Measurements from ENCODE around the gene DNASE2. TPM values are rescaled to one million over a fixed set of nuclear protein-coding genes. Genes with fewer than 3 reads are reported as not detected.

Gene DNASE2
- total RNA-seq, 1 donor from 2014 or later: 17.9 TPM

GRCh38 chr19:12888006-12888603 lies 6.9 kb upstream of the DNASE2 start:
- H3K27ac Mint-ChIP-seq: no peak overlapping the region
- H3K4me3 Mint-ChIP-seq: no peak overlapping the region
- no peak for DNase-seq (ENCODE audit: extremely low spot score, unreplicated experiment)
- TF ChIP-seq CTCF (conservative IDR thresholded peaks at IDR 0.05): no peak
- H3K9me3 Mint-ChIP-seq: no peaks in the 10 kb centered on the region
- peaks cover 43% of the 10 kb centered on the region for H3K27me3 Mint-ChIP-seq
- H3K4me1 Mint-ChIP-seq (ENCODE audit: unreplicated experiment): peaks cover 9% of the 10 kb centered on the region
- H3K36me3 Mint-ChIP-seq: no peaks in the 10 kb centered on the region

GRCh38 chr19:12886969-12887747 lies 5.9 kb upstream of the DNASE2 start, which contains the start of gene KLF1:
TSS of gene KLF1 (minus strand) at chr19:12887201. CDS start at chr19:12887140, 61 bp downstream.
- no peak for TF ChIP-seq CTCF (conservative IDR thresholded peaks at IDR 0.05)
- H3K27ac Mint-ChIP-seq: peak within 1 kb of the TSS; percentile 58
- peak within 1 kb of the TSS; percentile 77 for H3K4me3 Mint-ChIP-seq
- no peaks in the 10 kb centered on the region for H3K9me3 Mint-ChIP-seq
- peaks cover 46% of the 10 kb centered on the region for H3K27me3 Mint-ChIP-seq
- H3K4me1 Mint-ChIP-seq (ENCODE audit: unreplicated experiment): peaks cover 9% of the 10 kb centered on the region
- no peaks in the 10 kb centered on the region for H3K36me3 Mint-ChIP-seq
- DNase-seq (ENCODE audit: extremely low spot score, unreplicated experiment): no peak

GRCh38 chr19:12886651-12886968 lies 5.4 kb upstream of the DNASE2 start:
- no peak for DNase-seq (ENCODE audit: extremely low spot score, unreplicated experiment)
- peak overlapping the region; percentile 58 for H3K27ac Mint-ChIP-seq
- TF ChIP-seq CTCF (conservative IDR thresholded peaks at IDR 0.05): no peak
- peaks cover 46% of the 10 kb centered on the region for H3K27me3 Mint-ChIP-seq
- no peaks in the 10 kb centered on the region for H3K36me3 Mint-ChIP-seq
- peaks cover 9% of the 10 kb centered on the region for H3K4me1 Mint-ChIP-seq (ENCODE audit: unreplicated experiment)
- peak overlapping the region; percentile 77 for H3K4me3 Mint-ChIP-seq
- no peaks in the 10 kb centered on the region for H3K9me3 Mint-ChIP-seq

GRCh38 chr19:12885749-12886650 lies 4.8 kb upstream of the DNASE2 start:
- peak; percentile 8 for TF ChIP-seq CTCF (conservative IDR thresholded peaks at IDR 0.05)
- Mint-ChIP-seq H3K27me3 (peaks cover 46% of the 10 kb centered on the region), H3K4me1 (ENCODE audit: unreplicated experiment) (peaks cover 6% of the 10 kb centered on the region), H3K27ac (peak overlapping the region; percentile 58), H3K36me3 (no peaks in the 10 kb centered on the region), H3K4me3 (peak overlapping the region; percentile 77), H3K9me3 (no peaks in the 10 kb centered on the region)
- no peak for DNase-seq (ENCODE audit: extremely low spot score, unreplicated experiment)

GRCh38 chr19:12884926-12885748 lies 3.9 kb upstream of the DNASE2 start:
- peak overlapping the region; percentile 87 for H3K4me3 Mint-ChIP-seq
- H3K27me3 Mint-ChIP-seq: peaks cover 46% of the 10 kb centered on the region
- peak overlapping the region; percentile 88 for H3K27ac Mint-ChIP-seq
- H3K36me3 Mint-ChIP-seq: no peaks in the 10 kb centered on the region
- H3K4me1 Mint-ChIP-seq (ENCODE audit: unreplicated experiment): no peaks in the 10 kb centered on the region
- TF ChIP-seq CTCF (conservative IDR thresholded peaks at IDR 0.05): peak; percentile 69
- peak; percentile 86 for DNase-seq (ENCODE audit: extremely low spot score, unreplicated experiment)
- no peaks in the 10 kb centered on the region for H3K9me3 Mint-ChIP-seq
